PC-3 (cell line): ENCODE data around the gene NCKIPSD. TPM values are rescaled to one million over a fixed set of nuclear protein-coding genes. Genes with fewer than 3 reads are reported as not detected.

Source experiments
- ATAC-seq: fragments of 200-7000 bp; cut with Tn5 transposase; 2 replicates; pipeline ENCODE4 v1.9.1; 2020; ENCODE audit warnings: mild to moderate bottlenecking, moderate library complexity
- BruUV-seq: library from RNA; stranded (reverse); fragments of 400-500 nt; replicated peaks from 2 replicates; lab custom pipeline; 2021; lab: Mats Ljungman, UMichigan
- CTCF ChIA-PET: fragments of 300-600 bp; sonication (Branson Sonifier 250); formaldehyde crosslinking; loops from one replicate; lab custom pipeline; 2022; ENCODE audit warnings: antibody characterized with exemption; lab: Charles Lee
- POLR2A ChIA-PET: fragments of 300-600 bp; sonication (Branson Sonifier 250); formaldehyde crosslinking; loops from one replicate; lab custom pipeline; 2022; ENCODE audit warnings: antibody characterized with exemption; ENCODE audit not compliant: unreplicated experiment; lab: Charles Lee
- DNase-seq: peaks from one replicate; pipeline ENCODE4 v3.0.0-alpha.2; 2015
- H2AFZ ChIP-seq: fragments of 300-600 bp; sonication (generic); 2 replicates; pipeline ENCODE4 v1.6.0; 2016; ENCODE audit warnings: antibody characterized with exemption, low read length
- H3F3A ChIP-seq: fragments of 300-600 bp; sonication (generic); one replicate; pipeline ENCODE4 v1.6.0; 2017; ENCODE audit warnings: antibody characterized with exemption, low read length, control low read depth, mild to moderate bottlenecking; ENCODE audit not compliant: unreplicated experiment
- H3K27ac ChIP-seq: fragments of 300-600 bp; sonication (generic); 2 replicates; pipeline ENCODE4 v1.5.1; 2016; ENCODE audit warnings: mild to moderate bottlenecking, low read length
- H3K27me3 ChIP-seq: fragments of 300-600 bp; sonication (generic); 2 replicates; pipeline ENCODE4 v1.6.1; 2016; ENCODE audit warnings: low read length, mixed read lengths
- H3K36me3 ChIP-seq: fragments of 300-600 bp; sonication (generic); 2 replicates; pipeline ENCODE4 v1.6.1; 2016; ENCODE audit warnings: low read depth, mixed run types, low read length, mixed read lengths
- H3K4me1 ChIP-seq: fragments of 300-600 bp; sonication (generic); 2 replicates; pipeline ENCODE4 v1.5.1; 2016; ENCODE audit warnings: low read length; ENCODE audit not compliant: insufficient read depth
- H3K4me2 ChIP-seq: fragments of 300-600 bp; sonication (generic); 2 replicates; pipeline ENCODE4 v1.6.0; 2016; ENCODE audit warnings: low read length
- H3K4me3 ChIP-seq: fragments of 300-600 bp; sonication (generic); 2 replicates; pipeline ENCODE4 v1.5.1; 2016; ENCODE audit warnings: mild to moderate bottlenecking, low read length, mixed read lengths
- H3K79me2 ChIP-seq: fragments of 300-600 bp; sonication (generic); 2 replicates; pipeline ENCODE4 v1.6.1; 2017; ENCODE audit warnings: low read length, mixed read lengths
- H3K9ac ChIP-seq: fragments of 300-600 bp; sonication (generic); 2 replicates; pipeline ENCODE4 v1.6.0; 2016; ENCODE audit warnings: mild to moderate bottlenecking, low read length
- H3K9me2 ChIP-seq: fragments of 300-600 bp; sonication (generic); replicated peaks from 2 replicates; pipeline ENCODE4 v1.6.1; 2016; ENCODE audit warnings: mixed run types, low read length, mixed read lengths
- H3K9me3 ChIP-seq: fragments of 300-600 bp; sonication (generic); 2 replicates; pipeline ENCODE4 v1.6.1; 2016; ENCODE audit warnings: low read length, mixed read lengths
- H4K20me1 ChIP-seq: fragments of 300-600 bp; sonication (generic); 2 replicates; pipeline ENCODE4 v1.6.1; 2016; ENCODE audit warnings: low read length, mixed read lengths
- CTCF ChIP-seq: fragments of 300-600 bp; sonication (generic); conservative IDR thresholded peaks from 2 replicates; pipeline ENCODE4 v1.5.1; 2017; ENCODE audit warnings: antibody characterized with exemption, low read depth, mild to moderate bottlenecking, low read length
- EZH2 ChIP-seq: fragments of 300-600 bp; sonication (generic); IDR thresholded peaks from one replicate; pipeline ENCODE4 v1.6.1; 2017; ENCODE audit warnings: antibody characterized with exemption, mild to moderate bottlenecking, low read length; ENCODE audit not compliant: unreplicated experiment
- EZH2phosphoT487 ChIP-seq: fragments of 300-600 bp; sonication (generic); IDR thresholded peaks from 2 replicates; pipeline ENCODE4 v1.6.1; 2018; ENCODE audit warnings: mild to moderate bottlenecking, antibody characterized with exemption, low read length, borderline replicate concordance
- intact Hi-C: fragments of 100-400 bp; cut with micrococcal nuclease; formaldehyde crosslinking; loops from 2 replicates; pipeline ENCODE4 v1.9.0; 2023
- total RNA-seq: library from RNA; depleted of rRNA; stranded (reverse); fragments of >200 nt; gene quantifications from 2 replicates; pipeline ENCODE4 v1.2.3, GENCODE V29; 2014

The NCKIPSD gene
- total RNA-seq, 1 experiment from 2014 or later, result 66.8 TPM

GRCh38 chr3:48716982-48717746 lies 31.4 kb upstream of the NCKIPSD start, which contains the start of gene IP6K2:
TSS of gene IP6K2 (minus strand) at chr3:48717221. CDS start at chr3:48695291, 21,930 bp downstream.
- no TSS peak for BruUV-seq
- Histone ChIP-seq H3K79me2 (peaks cover 48% of the 10 kb centered on the region), H3K27me3 (no peaks in the 10 kb centered on the region), H3F3A (no peaks in the 10 kb centered on the region), H3K4me1 (peaks cover 12% of the 10 kb centered on the region), H3K4me2 (peak within 1 kb of the TSS; percentile 85), H3K9me3 (no peaks in the 10 kb centered on the region), H2AFZ (peak within 1 kb of the TSS; percentile 78), H3K9me2 (no peaks in the 10 kb centered on the region), H3K27ac (peak within 1 kb of the TSS; percentile 47), H4K20me1 (peaks cover 26% of the 10 kb centered on the region), H3K9ac (peak within 1 kb of the TSS; percentile 96), H3K4me3 (peak within 1 kb of the TSS; percentile 88), H3K36me3 (peaks cover 17% of the 10 kb centered on the region)
- ChIA-PET POLR2A (interaction anchor here (0.5 to 0.9 kb wide), 8 partner anchors 8 to 907 kb away, joined by 3 to 13 read pairs (median 4); no protein-coding TSS in a partner anchor), CTCF (interaction anchor here (0.7 to 2.4 kb wide), 3 partner anchors 23 to 48 kb away, joined by 3 to 7 read pairs (median 5); no protein-coding TSS in a partner anchor)
- TF ChIP-seq EZH2, result no peak
- TF ChIP-seq EZH2phosphoT487, result no peak
- TF ChIP-seq CTCF, result no peak
- peak; percentile 99 for DNase-seq
- intact Hi-C loops, result no loop called here
- peak; percentile 96 for ATAC-seq

GRCh38 chr3:48716508-48716981 lies 30.8 kb upstream of the NCKIPSD start:
- H3K9me2 ChIP-seq, result no peaks in the 10 kb centered on the region
- CTCF ChIA-PET, result interaction anchor here (1.2 to 2.4 kb wide), 2 partner anchors 23 to 49 kb away, joined by 3 to 7 read pairs; no protein-coding TSS in a partner anchor
- no peaks in the 10 kb centered on the region for H3F3A ChIP-seq
- H4K20me1 ChIP-seq, result peaks cover 31% of the 10 kb centered on the region
- no peaks in the 10 kb centered on the region for H3K27me3 ChIP-seq
- POLR2A ChIA-PET, result interaction anchor here (0.6 to 0.9 kb wide), 3 partner anchors 11 to 118 kb away, joined by 3 to 4 read pairs (median 3); no protein-coding TSS in a partner anchor
- H2AFZ ChIP-seq, result peak overlapping the region; percentile 46
- no peak for TF ChIP-seq EZH2
- TF ChIP-seq CTCF, result no peak
- no peak for TF ChIP-seq EZH2phosphoT487
- peaks cover 12% of the 10 kb centered on the region for H3K4me1 ChIP-seq
- peak overlapping the region; percentile 85 for H3K4me2 ChIP-seq
- ATAC-seq (no peak), DNase-seq (no peak)
- peaks cover 53% of the 10 kb centered on the region for H3K79me2 ChIP-seq
- peak overlapping the region; percentile 88 for H3K4me3 ChIP-seq
- intact Hi-C loops, result no loop called here
- TSS peak; percentile 60 for BruUV-seq
- H3K36me3 ChIP-seq, result peaks cover 22% of the 10 kb centered on the region
- H3K9me3 ChIP-seq, result no peaks in the 10 kb centered on the region
- peak overlapping the region; percentile 47 for H3K27ac ChIP-seq
- peak overlapping the region; percentile 96 for H3K9ac ChIP-seq
